ENCODE data around the gene BAX.

DNA sequence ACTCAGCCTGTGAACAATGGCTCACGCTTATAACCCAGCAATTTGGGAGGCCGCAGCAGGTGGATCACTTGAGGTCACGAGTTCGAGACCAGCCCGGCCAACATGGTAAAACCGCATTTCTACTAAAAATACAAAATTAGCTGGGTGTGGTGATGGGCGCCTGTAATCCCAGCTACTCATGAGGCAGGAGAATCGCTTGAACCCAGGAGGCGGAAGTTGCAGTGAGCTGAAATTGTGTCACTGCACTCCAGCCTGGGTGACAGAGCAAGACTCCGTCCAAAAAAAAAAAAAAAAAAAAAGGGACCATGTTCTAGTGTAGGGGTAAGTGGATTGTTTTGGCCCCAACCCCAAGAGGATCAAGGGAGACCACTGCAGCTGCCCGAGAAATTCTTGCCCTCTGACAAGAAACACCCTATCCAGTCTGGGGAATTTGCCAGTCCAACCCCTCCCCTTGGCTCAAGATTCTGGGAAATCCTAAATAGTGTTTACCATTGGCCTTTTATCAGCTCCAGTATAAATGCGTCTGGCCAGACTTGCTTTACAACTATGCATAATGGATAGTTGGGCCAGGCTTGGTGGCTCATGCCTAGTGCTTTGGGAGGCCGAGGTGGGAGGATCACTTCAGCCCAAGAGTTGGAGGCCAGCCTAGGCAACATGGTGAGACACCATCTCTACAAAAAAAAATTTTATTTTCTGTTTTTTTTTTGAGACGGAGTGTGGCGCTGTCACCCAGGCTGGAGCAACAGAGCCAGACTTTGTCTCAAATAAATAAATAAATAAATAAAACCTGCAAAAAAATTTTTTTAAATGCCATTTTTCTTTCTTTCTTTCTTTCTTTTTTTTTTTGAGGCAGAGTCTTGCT lies 26.3 kb upstream of the BAX start:
- no peak for TF ChIP-seq POLR2A (IDR thresholded peaks at IDR 0.05)
- TF ChIP-seq, protein P1, sequence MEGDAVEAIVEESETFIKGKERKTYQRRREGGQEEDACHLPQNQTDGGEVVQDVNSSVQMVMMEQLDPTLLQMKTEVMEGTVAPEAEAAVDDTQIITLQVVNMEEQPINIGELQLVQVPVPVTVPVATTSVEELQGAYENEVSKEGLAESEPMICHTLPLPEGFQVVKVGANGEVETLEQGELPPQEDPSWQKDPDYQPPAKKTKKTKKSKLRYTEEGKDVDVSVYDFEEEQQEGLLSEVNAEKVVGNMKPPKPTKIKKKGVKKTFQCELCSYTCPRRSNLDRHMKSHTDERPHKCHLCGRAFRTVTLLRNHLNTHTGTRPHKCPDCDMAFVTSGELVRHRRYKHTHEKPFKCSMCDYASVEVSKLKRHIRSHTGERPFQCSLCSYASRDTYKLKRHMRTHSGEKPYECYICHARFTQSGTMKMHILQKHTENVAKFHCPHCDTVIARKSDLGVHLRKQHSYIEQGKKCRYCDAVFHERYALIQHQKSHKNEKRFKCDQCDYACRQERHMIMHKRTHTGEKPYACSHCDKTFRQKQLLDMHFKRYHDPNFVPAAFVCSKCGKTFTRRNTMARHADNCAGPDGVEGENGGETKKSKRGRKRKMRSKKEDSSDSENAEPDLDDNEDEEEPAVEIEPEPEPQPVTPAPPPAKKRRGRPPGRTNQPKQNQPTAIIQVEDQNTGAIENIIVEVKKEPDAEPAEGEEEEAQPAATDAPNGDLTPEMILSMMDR (IDR thresholded peaks at IDR 0.05) = no peak
